ENCODE results near the gene FRK. TPM values are rescaled to one million over a fixed set of nuclear protein-coding genes. Genes with fewer than 3 reads are reported as not detected.

Gene FRK
- total RNA-seq, 2 donors from 2014 or later = 1.4 to 2.9 TPM

- no peaks in the 10 kb centered on the region for H3K4me1 ChIP-seq (ENCODE audit: control insufficient read depth, insufficient read depth, low read length)
- H3K36me3 ChIP-seq (ENCODE audit: control insufficient read depth, insufficient read depth, low read length) = no peaks in the 10 kb centered on the region
- H3K27me3 ChIP-seq (ENCODE audit: control insufficient read depth, insufficient read depth, low read length, poor library complexity, severe bottlenecking) = no peaks in the 10 kb centered on the region
- Mint-ChIP-seq H3K27me3 (ENCODE audit: insufficient read depth) (peaks cover 3% of the 10 kb centered on the region), H3K9me3 (no peaks in the 10 kb centered on the region), H3K4me3 (no peak overlapping the region), H3K27ac (no peak overlapping the region), H3K36me3 (ENCODE audit: low read depth) (no peaks in the 10 kb centered on the region), H3K4me1 (no peaks in the 10 kb centered on the region)
- no peak overlapping the region for H3K4me3 ChIP-seq (ENCODE audit: low read length)
- TF ChIP-seq CTCF (conservative IDR thresholded peaks at IDR 0.05) = no peak
- DNase-seq = no peak
- no peak overlapping the region for H3K27ac ChIP-seq (ENCODE audit: low read depth, low read length)
- WGBS, 2 experiments (ENCODE audit: insufficient coverage in 1 of 2, insufficient read length in 1 of 2) = 98% methylated on average over 1 of the region's 5 CpGs; no CpG with 5 or more reads in 1 of the 2 experiments
- no peak overlapping the region for H3K9ac ChIP-seq (ENCODE audit: extremely low read depth, low read length, poor library complexity, severe bottlenecking)
- H3K9me3 ChIP-seq (ENCODE audit: control insufficient read depth, low read length) = no peaks in the 10 kb centered on the region
Measured at GRCh38 chr6:115882174-115882573, 178.5 kb downstream of the FRK start.

Other genes starting within 250 kb of the FRK start
- gene NT5DC1, start 40.0 kb upstream of the FRK start, total RNA-seq = 100 to 1,000 TPM in 1 of 2 donors, 10 to 100 TPM in 1; 83.0 to 136 TPM
- gene COL10A1, start 65.2 kb upstream of the FRK start, total RNA-seq = not detected
- gene TSPYL4, start 193.2 kb upstream of the FRK start, total RNA-seq = 10 to 100 TPM; 27.1 to 27.2 TPM
- gene TSPYL1, start 219.0 kb upstream of the FRK start, total RNA-seq = 10 to 100 TPM; 73.4 to 80.6 TPM